H1 (cell line): Measurements from ENCODE around the gene NUP85. TPM values are rescaled to one million over a fixed set of nuclear protein-coding genes. Genes with fewer than 3 reads are reported as not detected.
A peak's percentile ranks its signal among the peaks of the same experiment; 100 is the strongest.

Source experiments
- CTCF ChIA-PET: fragments of 300-600 bp; sonication (Branson Sonifier 250); formaldehyde crosslinking; loops from one replicate; lab custom pipeline; 2021; ENCODE audit not compliant: partially characterized antibody; lab: Charles Lee
- POLR2A ChIA-PET: fragments of 300-600 bp; sonication (Branson Sonifier 250); formaldehyde crosslinking; loops from one replicate; lab custom pipeline; 2021; ENCODE audit warnings: inconsistent platforms; ENCODE audit not compliant: partially characterized antibody; lab: Charles Lee
- DNase-seq, 2 experiments: peaks; one replicate each; pipeline versions ENCODE4 v3.0.0 to v3.0.0-alpha.2; 2010 to 2022; ENCODE audit warnings: low spot score in 2 of 2, low read depth in 1 of 2, mixed read lengths in 1 of 2
- FAIRE-seq: peaks from 2 replicates; lab custom pipeline; 2011; peaks lifted over from hg19 to GRCh38; lab: Jason Lieb, UNC
- H2AFZ ChIP-seq: 2 replicates; pipeline ENCODE4 v1.8.1; 2012; ENCODE audit warnings: low read length, inconsistent platforms
- H2AK5ac ChIP-seq: 2 replicates; pipeline ENCODE4 v1.6.1; 2013; ENCODE audit warnings: low read depth, low read length
- H2BK120ac ChIP-seq: replicated peaks from 2 replicates; pipeline ENCODE3; 2013; ENCODE audit warnings: low read depth, low read length, inconsistent platforms
- H2BK12ac ChIP-seq: 2 replicates; pipeline ENCODE4 v1.6.1; 2013; ENCODE audit warnings: low read depth, low read length
- H2BK15ac ChIP-seq: 2 replicates; pipeline ENCODE4 v1.6.1; 2013; ENCODE audit warnings: low read length
- H2BK20ac ChIP-seq: 2 replicates; pipeline ENCODE4 v1.6.1; 2013; ENCODE audit warnings: low read length
- H2BK5ac ChIP-seq: 2 replicates; pipeline ENCODE4 v1.6.1; 2013; ENCODE audit warnings: low read depth, low read length
- H3K14ac ChIP-seq: 2 replicates; pipeline ENCODE4 v1.6.1; 2013; ENCODE audit warnings: inconsistent platforms; ENCODE audit not compliant: insufficient read length
- H3K18ac ChIP-seq: 2 replicates; pipeline ENCODE4 v1.6.1; 2013; ENCODE audit warnings: low read length; ENCODE audit errors: extremely low read depth
- H3K23ac ChIP-seq: 2 replicates; pipeline ENCODE4 v1.6.1; 2013; ENCODE audit warnings: inconsistent platforms; ENCODE audit not compliant: insufficient read length
- H3K23me2 ChIP-seq: 2 replicates; pipeline ENCODE4 v1.6.1; 2013; ENCODE audit warnings: low read depth, low read length
- H3K27ac ChIP-seq: 2 replicates; pipeline ENCODE4 v1.6.1; 2011; ENCODE audit warnings: low read depth, low read length, inconsistent platforms
- H3K27me3 ChIP-seq, 4 experiments: replicated peaks in 1 of 4; 1 replicate in 1 of 4; 2 replicates in 3 of 4; pipeline versions ENCODE4 v1.6.1 to v1.8.1; 2011 to 2013; ENCODE audit warnings: low read length in 3 of 4, mild to moderate bottlenecking in 3 of 4, inconsistent platforms in 2 of 4, mixed read lengths in 2 of 4, moderate library complexity in 1 of 4; ENCODE audit not compliant: control insufficient read depth in 3 of 4, insufficient read depth in 3 of 4; ENCODE audit errors: extremely low read depth in 1 of 4
- H3K36me3 ChIP-seq, 4 experiments: 2 replicates each; pipeline versions ENCODE4 v1.6.1 to v1.8.1; 2011 to 2013; ENCODE audit warnings: mild to moderate bottlenecking in 4 of 4, low read length in 3 of 4, moderate library complexity in 2 of 4, control low read depth in 1 of 4, inconsistent platforms in 1 of 4; ENCODE audit not compliant: insufficient read depth in 4 of 4, control insufficient read depth in 2 of 4
- H3K4ac ChIP-seq: replicated peaks from 2 replicates; pipeline ENCODE3; 2013; ENCODE audit warnings: low read length, low read depth, mixed read lengths, inconsistent platforms; ENCODE audit not compliant: insufficient read length
- H3K4me1 ChIP-seq, 4 experiments: replicated peaks in 1 of 4; 1 replicate in 1 of 4; 2 replicates in 3 of 4; pipeline versions ENCODE4 v1.6.1 to v1.8.1; 2011 to 2013; ENCODE audit warnings: low read length in 3 of 4, inconsistent platforms in 2 of 4, mixed read lengths in 1 of 4; ENCODE audit not compliant: insufficient read depth in 4 of 4, control insufficient read depth in 3 of 4
- H3K4me2 ChIP-seq, 2 experiments: 2 replicates each; pipeline versions ENCODE4 v1.6.1 to v1.8.1; 2011 to 2013; ENCODE audit warnings: low read depth in 2 of 2, low read length in 2 of 2, control low read depth in 1 of 2, inconsistent platforms in 1 of 2, mild to moderate bottlenecking in 1 of 2; ENCODE audit not compliant: insufficient read depth in 1 of 2
- H3K4me3 ChIP-seq, 4 experiments: fragments of 200-600, 300-600 bp in 1 of 4; sonication (generic), shearing (Covaris generic), sonication (Bioruptor Twin) in 1 of 4; 2 replicates each; pipeline versions ENCODE4 v1.5.1 to v1.8.1; 2011 to 2016; ENCODE audit warnings: low read length in 4 of 4, low read depth in 3 of 4, control low read depth in 2 of 4, inconsistent platforms in 2 of 4, mild to moderate bottlenecking in 2 of 4, mixed read lengths in 1 of 4, moderate library complexity in 1 of 4; ENCODE audit not compliant: insufficient read depth in 2 of 4; ENCODE audit errors: extremely low read depth in 1 of 4
- H3K56ac ChIP-seq: replicated peaks from 2 replicates; pipeline ENCODE3; 2013; ENCODE audit warnings: low read depth, mild to moderate bottlenecking, mixed read lengths, low read length, inconsistent platforms; ENCODE audit not compliant: insufficient read length
- H3K79me1 ChIP-seq: 2 replicates; pipeline ENCODE4 v1.6.1; 2013; ENCODE audit warnings: low read depth, low read length, control low read depth
- H3K79me2 ChIP-seq, 2 experiments: 2 replicates each; pipeline versions ENCODE4 v1.6.1 to v1.8.1; 2012 to 2013; ENCODE audit warnings: low read length in 2 of 2, mild to moderate bottlenecking in 2 of 2, inconsistent platforms in 1 of 2; ENCODE audit not compliant: insufficient read depth in 2 of 2, control insufficient read depth in 1 of 2
- H3K9ac ChIP-seq, 4 experiments: replicated peaks in 1 of 4; 1 replicate in 1 of 4; 2 replicates in 3 of 4; pipeline versions ENCODE4 v1.6.1 to v1.8.1; 2011 to 2013; ENCODE audit warnings: low read depth in 3 of 4, low read length in 3 of 4, control low read depth in 2 of 4, mild to moderate bottlenecking in 2 of 4, moderate library complexity in 2 of 4, inconsistent platforms in 1 of 4; ENCODE audit errors: extremely low read depth in 1 of 4
- H3K9me3 ChIP-seq, 2 experiments: 2 replicates each; pipeline versions ENCODE4 v1.6.1 to v1.8.1; 2012 to 2013; ENCODE audit warnings: mild to moderate bottlenecking in 2 of 2, moderate library complexity in 2 of 2, control low read depth in 1 of 2, inconsistent platforms in 1 of 2, low read depth in 1 of 2, low read length in 1 of 2, mixed read lengths in 1 of 2; ENCODE audit not compliant: insufficient read depth in 2 of 2
- H4K20me1 ChIP-seq, 2 experiments: replicated peaks in 1 of 2; 2 replicates each; pipeline versions ENCODE3 to v1.8.1; 2011 to 2013; ENCODE audit warnings: inconsistent platforms in 2 of 2, low read length in 2 of 2, mild to moderate bottlenecking in 1 of 2; ENCODE audit not compliant: insufficient read depth in 2 of 2, control insufficient read depth in 1 of 2
- H4K5ac ChIP-seq: 2 replicates; pipeline ENCODE4 v1.6.1; 2013; ENCODE audit warnings: low read length, low read depth, mixed read lengths, inconsistent platforms; ENCODE audit not compliant: insufficient read length
- H4K8ac ChIP-seq: 2 replicates; pipeline ENCODE4 v1.8.0; 2013; ENCODE audit warnings: mild to moderate bottlenecking, moderate library complexity, low read length, inconsistent platforms; ENCODE audit not compliant: insufficient read depth; ENCODE audit errors: extremely low read depth
- H4K91ac ChIP-seq: replicated peaks from 2 replicates; pipeline ENCODE3; 2013; ENCODE audit warnings: low read length, mixed read lengths, inconsistent platforms; ENCODE audit not compliant: insufficient read length
- BACH1 ChIP-seq: IDR thresholded peaks from 2 replicates; pipeline ENCODE4 v1.6.1; 2012; ENCODE audit warnings: low read length, improper control_type of control experiment
- CBX8 ChIP-seq: fragments of 300-800, 300-1000 bp; sonication (generic); IDR thresholded peaks from 2 replicates; pipeline ENCODE4 v1.7.1; 2016; ENCODE audit warnings: low read depth, low read length, borderline replicate concordance
- CTBP2 ChIP-seq: IDR thresholded peaks from 2 replicates; pipeline ENCODE4 v1.7.0; 2011; ENCODE audit warnings: borderline replicate concordance, mild to moderate bottlenecking, moderate library complexity, mixed read lengths, low read length; ENCODE audit not compliant: insufficient read depth, insufficient read length
- EGR1 ChIP-seq: IDR thresholded peaks from 2 replicates; pipeline ENCODE4 v1.6.1; 2011; ENCODE audit warnings: low read depth, low read length, borderline replicate concordance
- NANOG ChIP-seq: IDR thresholded peaks from 2 replicates; pipeline ENCODE4 v1.6.1; 2011; ENCODE audit warnings: low read length, low read depth, mild to moderate bottlenecking, inconsistent platforms; ENCODE audit not compliant: insufficient read depth, poor library complexity, severe bottlenecking
- POLR2A ChIP-seq, 2 experiments: IDR thresholded peaks; 1 replicate in 1 of 2; 2 replicates in 1 of 2; pipeline ENCODE4 v1.6.1; 2011; ENCODE audit warnings: low read depth in 2 of 2, low read length in 2 of 2, mild to moderate bottlenecking in 2 of 2; ENCODE audit errors: control extremely low read depth in 1 of 2
- WGBS, 2 experiments: shearing (Covaris generic) in 1 of 2; methylation state at CpG; one replicate each; pipeline versions ENCODE4 v1.1.6 to v1.1.7; 2013 to 2015; ENCODE audit warnings: low lambda C conversion rate in 2 of 2, mixed read lengths in 2 of 2, inconsistent platforms in 1 of 2, low coverage in 1 of 2, missing lambda C conversion rate in 1 of 2; ENCODE audit not compliant: insufficient replicate concordance in 2 of 2, insufficient coverage in 1 of 2, insufficient read length in 1 of 2; ENCODE audit errors: extremely low coverage in 1 of 2, missing lambda C conversion rate in 1 of 2; 5-methylcytosine and 5-hydroxymethylcytosine counted together
- polyA plus RNA-seq, 7 experiments: library from polyadenylated mRNA; depleted of rRNA in 3 of 7; stranded (reverse) in 5 of 7; unstranded in 2 of 7; fragments of >200 nt in 5 of 7; fragments of 200-250 nt in 2 of 7; gene quantifications; 1 replicate in 5 of 7; 2 replicates in 1 of 7; 4 replicates in 1 of 7; pipeline versions ENCODE4 v1.2.1 to v1.2.3, GENCODE V29; 2011 to 2013; ENCODE audit warnings: missing spikeins in 2 of 7, mixed read lengths in 2 of 7
- total RNA-seq: library from RNA; stranded (reverse); fragmentation: NEBNext Ultra II Directional; extraction: Animal tissue kit (Norgen Biotek cat#: 25700); gene quantifications from 2 replicates; pipeline ENCODE4 v1.2.1, GENCODE V29; 2021

The NUP85 gene
- total and polyA plus RNA-seq, 2 of the 8 experiments (the other 6 are each of a cell fraction or from before 2014, with no cell fraction given), result 98.5 to 154 TPM

DNA sequence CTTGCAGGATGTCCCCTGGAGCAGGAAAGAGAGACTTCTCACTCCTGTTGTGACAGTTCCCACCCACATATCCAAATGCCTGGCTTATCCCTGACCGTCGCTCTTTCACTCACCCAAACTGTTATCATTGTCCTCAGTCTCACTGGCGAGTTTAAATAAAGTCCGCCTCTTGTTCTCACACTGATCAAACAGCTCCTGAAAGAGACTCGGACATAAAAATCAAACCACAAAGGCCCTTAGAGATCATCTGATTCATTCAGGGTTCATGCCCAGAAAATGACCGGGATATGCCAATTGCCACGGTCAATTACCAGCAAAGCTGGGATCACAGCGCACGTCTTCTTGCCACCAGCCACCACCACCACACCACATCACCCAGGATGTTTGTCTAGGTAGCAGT lies 36.0 kb downstream of the NUP85 start:
- H2BK15ac ChIP-seq, result no peak overlapping the region
- CTCF ChIA-PET, result interaction anchor here (0.6 to 16.5 kb wide), 28 partner anchors 8 to 187 kb away, joined by 3 to 369 read pairs (median 7); partner anchors contain the start of genes GGA3, GRB2, MIF4GD and MRPS7
- FAIRE-seq, result no peak

More for the DNA sequence above, 36.0 kb downstream of the NUP85 start:
- no peaks in the 10 kb centered on the region for H3K9me3 ChIP-seq
- H3K27me3 ChIP-seq, result no peaks in the 10 kb centered on the region
- no peak overlapping the region for H2AK5ac ChIP-seq
- H4K20me1 ChIP-seq, result peaks cover 14 to 29% of the 10 kb centered on the region in 2 experiments
- H2BK120ac ChIP-seq, result no peak overlapping the region
- no peak overlapping the region for H3K9ac ChIP-seq
- no peak overlapping the region for H2BK5ac ChIP-seq
- no peak overlapping the region for H3K4me3 ChIP-seq
- peaks cover 0 to 4% (median 0%) of the 10 kb centered on the region in 4 experiments; a peak in 3 of 7 replicates for H3K4me1 ChIP-seq
- peaks cover 27 to 72% (median 60%) of the 10 kb centered on the region in 4 experiments for H3K36me3 ChIP-seq
- H3K14ac ChIP-seq, result no peak overlapping the region
- no peaks in the 10 kb centered on the region for H3K23me2 ChIP-seq
- H3K4ac ChIP-seq, result no peak overlapping the region
- no peak overlapping the region for H3K56ac ChIP-seq
- WGBS, 2 experiments, result 98% methylated on average over 9 of the region's 9 CpGs; no CpG with 5 or more reads in 1 of the 2 experiments
- H3K18ac ChIP-seq, result no peak overlapping the region
- POLR2A ChIA-PET, result interaction anchor here (0.6 to 6.3 kb wide), 6 partner anchors 10 to 29 kb away, joined by 4 to 53 read pairs (median 6); partner anchors contain the start of genes GGA3, MIF4GD and MRPS7
- no peak overlapping the region for H4K8ac ChIP-seq
- no peak for DNase-seq
- H3K79me2 ChIP-seq, result no peaks in the 10 kb centered on the region
- H2BK12ac ChIP-seq, result no peak overlapping the region
- peak overlapping the region; percentile 37; the same call in 1 of the 2 replicates for H3K27ac ChIP-seq
- no peak overlapping the region for H2BK20ac ChIP-seq
- H4K5ac ChIP-seq, result no peak overlapping the region
- TF ChIP-seq CBX8 (no peak), BACH1 (no peak), CTBP2 (no peak), EGR1 (no peak), NANOG (no peak), POLR2A (IDR thresholded peaks at IDR 0.05; ENCODE audit: control extremely low read depth in 1 of 2, low read depth in 2 of 2, low read length in 2 of 2) (no peak)
- TF ChIP-seq, all 59 proteins: peak for 0
- Histone ChIP-seq H2AFZ (no peak overlapping the region), H4K91ac (no peak overlapping the region), H3K4me2 (no peak overlapping the region), H3K23ac (no peak overlapping the region), H3K79me1 (no peaks in the 10 kb centered on the region)
